Measurements from ENCODE around the gene HYOU1.

Gene HYOU1

DNA sequence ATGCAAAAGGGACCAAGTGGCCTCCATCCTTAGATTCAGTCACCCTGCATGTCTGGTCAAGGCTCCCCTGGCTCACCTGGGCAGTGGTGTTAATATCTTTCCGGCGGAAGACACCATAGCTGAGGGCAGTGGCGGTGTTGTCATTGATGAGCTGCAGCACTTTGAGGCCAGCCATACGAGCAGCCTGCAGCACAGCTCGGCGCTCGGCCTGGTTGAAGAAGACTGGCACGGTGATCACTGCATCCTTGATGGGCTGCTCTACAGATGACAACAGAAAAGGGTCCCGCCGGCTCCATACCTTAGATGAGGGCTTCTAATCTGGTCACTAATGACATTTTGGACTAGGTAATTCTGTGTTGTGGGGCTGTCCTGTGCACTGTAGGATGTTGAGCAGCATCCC is 2.6 kb downstream of the HYOU1 start:
- Histone ChIP-seq H3K4me2 (ENCODE audit: insufficient read depth, low read length) (peak overlapping the region; percentile 93; the same call in 1 of the 2 replicates), H3K4me1 (ENCODE audit: insufficient read depth, low read length) (peaks cover 28% of the 10 kb centered on the region), H3K4me3 (ENCODE audit: low read depth in 1 of 2, low read length in 2 of 2) (no peak overlapping the region), H3K9ac (ENCODE audit: low read depth, low read length) (no peak overlapping the region), H3K36me3 (ENCODE audit: insufficient read depth, low read length) (peaks cover 63% of the 10 kb centered on the region), H3K27ac (ENCODE audit: low read length) (no peak overlapping the region), H4K20me1 (ENCODE audit: insufficient read depth, low read length) (peaks cover 26% of the 10 kb centered on the region; the same call in 1 of the 2 replicates), H2AFZ (ENCODE audit: low read depth, low read length) (no peak overlapping the region), H3K79me2 (ENCODE audit: insufficient read depth, low read length) (peaks cover 47% of the 10 kb centered on the region), H3K27me3 (ENCODE audit: insufficient read depth, low read length, poor library complexity) (no peaks in the 10 kb centered on the region), H3K9me3 (ENCODE audit: insufficient read depth, low read length, severe bottlenecking) (no peaks in the 10 kb centered on the region)
- no peak for ATAC-seq (ENCODE audit: insufficient read depth, low read depth)
- TF ChIP-seq, protein P1, sequence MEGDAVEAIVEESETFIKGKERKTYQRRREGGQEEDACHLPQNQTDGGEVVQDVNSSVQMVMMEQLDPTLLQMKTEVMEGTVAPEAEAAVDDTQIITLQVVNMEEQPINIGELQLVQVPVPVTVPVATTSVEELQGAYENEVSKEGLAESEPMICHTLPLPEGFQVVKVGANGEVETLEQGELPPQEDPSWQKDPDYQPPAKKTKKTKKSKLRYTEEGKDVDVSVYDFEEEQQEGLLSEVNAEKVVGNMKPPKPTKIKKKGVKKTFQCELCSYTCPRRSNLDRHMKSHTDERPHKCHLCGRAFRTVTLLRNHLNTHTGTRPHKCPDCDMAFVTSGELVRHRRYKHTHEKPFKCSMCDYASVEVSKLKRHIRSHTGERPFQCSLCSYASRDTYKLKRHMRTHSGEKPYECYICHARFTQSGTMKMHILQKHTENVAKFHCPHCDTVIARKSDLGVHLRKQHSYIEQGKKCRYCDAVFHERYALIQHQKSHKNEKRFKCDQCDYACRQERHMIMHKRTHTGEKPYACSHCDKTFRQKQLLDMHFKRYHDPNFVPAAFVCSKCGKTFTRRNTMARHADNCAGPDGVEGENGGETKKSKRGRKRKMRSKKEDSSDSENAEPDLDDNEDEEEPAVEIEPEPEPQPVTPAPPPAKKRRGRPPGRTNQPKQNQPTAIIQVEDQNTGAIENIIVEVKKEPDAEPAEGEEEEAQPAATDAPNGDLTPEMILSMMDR (IDR thresholded peaks at IDR 0.05; ENCODE audit: borderline replicate concordance, extremely low read depth, low read length, poor library complexity, severe bottlenecking), result no peak
- no peak for TF ChIP-seq EZH2 (IDR thresholded peaks at IDR 0.05; ENCODE audit: borderline replicate concordance, low read depth, low read length, severe bottlenecking)
- DNase-seq, result no peak

DNA sequence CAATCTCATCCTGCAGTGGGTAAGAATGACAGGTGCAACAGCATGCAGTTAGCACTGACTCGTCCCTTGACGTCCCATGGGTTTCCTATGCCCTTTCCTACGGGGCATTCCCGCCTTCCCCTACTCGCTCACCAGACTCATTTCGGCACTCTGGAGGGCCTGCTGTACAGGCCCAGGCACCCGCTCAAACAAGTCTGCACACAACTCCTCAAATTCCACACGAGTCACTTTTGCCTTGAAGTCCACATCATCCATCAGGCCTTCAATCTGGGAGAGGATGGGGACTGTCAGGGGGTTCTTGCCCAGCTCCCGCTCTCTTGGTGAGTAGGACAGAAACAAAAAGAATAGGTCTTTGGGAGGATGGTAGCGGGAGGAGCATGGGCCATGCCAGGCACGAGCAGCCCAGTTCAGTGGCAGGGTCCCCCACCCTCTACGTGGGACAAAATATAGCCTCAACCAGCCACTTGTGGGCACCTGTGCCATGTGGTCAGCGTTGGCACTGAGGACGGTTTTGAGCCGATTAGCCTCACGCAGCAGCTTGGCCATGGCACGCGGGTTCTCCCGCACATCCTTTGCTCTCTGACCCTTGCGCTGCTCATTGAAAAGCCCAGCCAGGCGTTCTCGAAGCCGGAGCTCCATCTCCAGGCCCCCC is 4.7 kb downstream of the HYOU1 start:
- Histone ChIP-seq H2AFZ (ENCODE audit: low read depth, low read length) (no peak overlapping the region), H3K4me1 (ENCODE audit: insufficient read depth, low read length) (peaks cover 18% of the 10 kb centered on the region), H3K27me3 (ENCODE audit: insufficient read depth, low read length, poor library complexity) (no peaks in the 10 kb centered on the region), H3K79me2 (ENCODE audit: insufficient read depth, low read length) (peaks cover 36% of the 10 kb centered on the region), H3K9me3 (ENCODE audit: insufficient read depth, low read length, severe bottlenecking) (no peaks in the 10 kb centered on the region), H3K4me2 (ENCODE audit: insufficient read depth, low read length) (no peak overlapping the region), H4K20me1 (ENCODE audit: insufficient read depth, low read length) (peaks cover 26% of the 10 kb centered on the region; the same call in 1 of the 2 replicates), H3K27ac (ENCODE audit: low read length) (no peak overlapping the region), H3K9ac (ENCODE audit: low read depth, low read length) (no peak overlapping the region), H3K4me3 (ENCODE audit: low read depth in 1 of 2, low read length in 2 of 2) (no peak overlapping the region), H3K36me3 (ENCODE audit: insufficient read depth, low read length) (peaks cover 84% of the 10 kb centered on the region)
- no peak for TF ChIP-seq EZH2 (IDR thresholded peaks at IDR 0.05; ENCODE audit: borderline replicate concordance, low read depth, low read length, severe bottlenecking)
- TF ChIP-seq, protein P1 (IDR thresholded peaks at IDR 0.05; ENCODE audit: borderline replicate concordance, extremely low read depth, low read length, poor library complexity, severe bottlenecking), result no peak
- no peak for DNase-seq
- ATAC-seq (ENCODE audit: insufficient read depth, low read depth), result no peak

DNA sequence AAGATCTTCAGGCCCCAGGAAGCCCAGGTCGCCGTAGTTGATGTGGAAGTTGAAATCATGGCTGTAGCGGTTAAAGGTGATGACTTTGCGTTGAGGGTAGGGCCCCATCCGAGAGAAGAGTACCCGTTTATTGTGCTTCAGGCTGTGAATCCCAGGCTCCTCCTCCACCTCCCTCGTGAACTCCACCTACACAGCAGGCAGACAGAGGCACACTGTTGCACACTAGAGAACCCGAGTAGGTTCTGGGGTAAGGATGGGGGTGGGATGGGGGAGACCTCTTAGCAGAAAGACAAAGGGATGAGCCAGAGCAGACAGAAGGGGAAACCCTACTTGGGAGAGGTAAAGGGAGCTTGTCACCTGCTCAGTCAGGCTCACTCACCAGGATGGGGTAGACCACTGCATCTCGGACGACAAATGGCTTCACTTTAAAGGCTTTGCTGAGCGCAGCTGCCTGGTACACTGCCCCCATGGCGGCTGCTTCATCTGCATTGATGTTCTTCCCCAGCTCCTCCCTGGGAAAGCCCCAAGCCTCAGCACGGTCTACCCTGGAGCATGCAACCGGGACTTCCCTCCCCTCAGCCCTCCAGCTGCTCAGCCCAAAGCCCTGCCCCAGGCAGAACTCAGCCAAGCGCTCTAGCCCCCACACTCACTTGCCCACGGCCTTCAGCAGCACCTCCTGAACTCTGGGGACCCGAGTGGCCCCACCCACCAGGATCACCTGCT is 5.4 kb downstream of the HYOU1 start:
- Histone ChIP-seq H2AFZ (ENCODE audit: low read depth, low read length) (no peak overlapping the region), H3K27ac (ENCODE audit: low read length) (no peak overlapping the region), H3K9me3 (ENCODE audit: insufficient read depth, low read length, severe bottlenecking) (no peaks in the 10 kb centered on the region), H3K4me2 (ENCODE audit: insufficient read depth, low read length) (no peak overlapping the region), H3K36me3 (ENCODE audit: insufficient read depth, low read length) (peaks cover 89% of the 10 kb centered on the region), H3K4me3 (ENCODE audit: low read depth in 1 of 2, low read length in 2 of 2) (no peak overlapping the region), H3K79me2 (ENCODE audit: insufficient read depth, low read length) (peaks cover 33% of the 10 kb centered on the region), H4K20me1 (ENCODE audit: insufficient read depth, low read length) (peaks cover 26% of the 10 kb centered on the region; the same call in 1 of the 2 replicates), H3K27me3 (ENCODE audit: insufficient read depth, low read length, poor library complexity) (no peaks in the 10 kb centered on the region), H3K4me1 (ENCODE audit: insufficient read depth, low read length) (peaks cover 18% of the 10 kb centered on the region), H3K9ac (ENCODE audit: low read depth, low read length) (no peak overlapping the region)
- no peak for DNase-seq
- TF ChIP-seq, protein P1 (IDR thresholded peaks at IDR 0.05; ENCODE audit: borderline replicate concordance, extremely low read depth, low read length, poor library complexity, severe bottlenecking), result no peak
- no peak for TF ChIP-seq EZH2 (IDR thresholded peaks at IDR 0.05; ENCODE audit: borderline replicate concordance, low read depth, low read length, severe bottlenecking)
- ATAC-seq (ENCODE audit: insufficient read depth, low read depth), result no peak

Data from DND-41 (cell line).